NB4 (cell line): ENCODE results near the gene ARHGAP26.
"Not testable (repeated sequence)": the region's sequence is repeated elsewhere in the genome, so short reads cannot be mapped to it uniquely, and the experiment has no call there.

Experiments
- DNase-seq: peaks from one replicate; pipeline ENCODE4 v3.0.0; 2010; ENCODE audit warnings: low read depth
- H3K4me3 ChIP-seq: one replicate; pipeline ENCODE4 v1.5.1; 2011; ENCODE audit warnings: mild to moderate bottlenecking, low read depth, low read length, moderate library complexity
- MYC ChIP-seq: IDR thresholded peaks from 2 replicates; pipeline ENCODE4 v1.6.1; 2011; ENCODE audit warnings: low read depth, low read length
- POLR2A ChIP-seq: IDR thresholded peaks from 2 replicates; pipeline ENCODE4 v1.6.1; 2011; ENCODE audit warnings: mild to moderate bottlenecking; ENCODE audit not compliant: insufficient read length; ENCODE audit errors: extremely low read depth
- TF ChIP-seq, protein P1 (sequence below): IDR thresholded peaks from one replicate; pipeline ENCODE4 v1.5.1; 2012; ENCODE audit warnings: low read depth, low read length
- TF ChIP-seq, protein P2 (sequence below): IDR thresholded peaks from 2 replicates; pipeline ENCODE4 v1.6.1; 2011; ENCODE audit warnings: low read depth, low read length

The ARHGAP26 gene

DNA sequence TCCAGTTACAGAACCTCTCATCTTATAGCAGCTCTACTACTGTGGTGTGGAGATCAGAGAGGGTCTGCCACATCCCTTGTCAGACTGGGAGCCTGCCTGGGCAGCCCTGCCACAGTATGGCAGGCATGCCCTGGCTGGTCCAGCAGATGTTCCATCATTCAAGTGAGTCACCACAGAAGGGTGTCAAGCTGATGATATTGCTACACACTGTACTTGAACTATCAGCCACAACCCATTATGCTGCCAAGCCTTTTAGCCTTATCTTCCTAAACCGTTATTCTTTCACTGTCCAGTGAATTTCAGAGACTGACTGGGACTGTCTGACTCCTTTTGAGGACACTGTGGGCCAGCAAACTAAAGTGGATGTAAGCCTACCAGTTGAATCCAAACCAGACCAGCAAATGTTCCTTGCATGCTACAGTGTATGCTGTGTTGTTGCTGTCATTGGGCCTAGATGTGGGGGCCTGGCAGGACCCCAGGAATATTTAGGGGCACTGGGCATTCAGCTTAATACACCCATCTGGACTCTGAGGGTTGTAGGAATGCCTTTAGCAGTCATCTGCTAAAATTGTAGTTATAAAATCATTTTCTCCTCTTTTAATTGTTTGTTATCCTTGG, 430.7 kb downstream of the ARHGAP26 start:
- H3K4me3 ChIP-seq = no peak overlapping the region
- peak; percentile 30 for DNase-seq
- TF ChIP-seq MYC (no peak), POLR2A (no peak)
- TF ChIP-seq, protein P1, sequence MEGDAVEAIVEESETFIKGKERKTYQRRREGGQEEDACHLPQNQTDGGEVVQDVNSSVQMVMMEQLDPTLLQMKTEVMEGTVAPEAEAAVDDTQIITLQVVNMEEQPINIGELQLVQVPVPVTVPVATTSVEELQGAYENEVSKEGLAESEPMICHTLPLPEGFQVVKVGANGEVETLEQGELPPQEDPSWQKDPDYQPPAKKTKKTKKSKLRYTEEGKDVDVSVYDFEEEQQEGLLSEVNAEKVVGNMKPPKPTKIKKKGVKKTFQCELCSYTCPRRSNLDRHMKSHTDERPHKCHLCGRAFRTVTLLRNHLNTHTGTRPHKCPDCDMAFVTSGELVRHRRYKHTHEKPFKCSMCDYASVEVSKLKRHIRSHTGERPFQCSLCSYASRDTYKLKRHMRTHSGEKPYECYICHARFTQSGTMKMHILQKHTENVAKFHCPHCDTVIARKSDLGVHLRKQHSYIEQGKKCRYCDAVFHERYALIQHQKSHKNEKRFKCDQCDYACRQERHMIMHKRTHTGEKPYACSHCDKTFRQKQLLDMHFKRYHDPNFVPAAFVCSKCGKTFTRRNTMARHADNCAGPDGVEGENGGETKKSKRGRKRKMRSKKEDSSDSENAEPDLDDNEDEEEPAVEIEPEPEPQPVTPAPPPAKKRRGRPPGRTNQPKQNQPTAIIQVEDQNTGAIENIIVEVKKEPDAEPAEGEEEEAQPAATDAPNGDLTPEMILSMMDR = no peak
- TF ChIP-seq, protein P2, sequence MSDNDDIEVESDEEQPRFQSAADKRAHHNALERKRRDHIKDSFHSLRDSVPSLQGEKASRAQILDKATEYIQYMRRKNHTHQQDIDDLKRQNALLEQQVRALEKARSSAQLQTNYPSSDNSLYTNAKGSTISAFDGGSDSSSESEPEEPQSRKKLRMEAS = no peak

DNA sequence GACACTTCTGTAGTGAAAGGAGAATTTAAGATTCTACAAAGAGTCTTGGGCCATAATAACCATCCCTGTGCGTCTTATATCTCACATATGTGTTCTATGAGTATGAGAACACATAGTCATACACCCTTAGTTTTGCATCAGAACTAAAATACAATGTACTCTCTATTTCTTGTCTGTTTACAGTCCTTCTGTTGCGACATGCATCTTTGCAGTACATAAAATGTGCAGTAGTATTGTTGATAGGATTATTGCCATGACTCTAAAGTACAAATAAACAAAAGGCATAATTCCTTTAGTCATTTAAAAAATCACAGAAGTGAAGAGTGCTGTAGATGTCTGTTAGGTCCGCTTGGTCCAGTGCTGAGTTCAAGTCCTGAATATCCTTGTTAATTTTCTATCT, 431.4 kb downstream of the ARHGAP26 start:
- no peak for TF ChIP-seq MYC
- H3K4me3 ChIP-seq = no peak overlapping the region
- no peak for DNase-seq

DNA sequence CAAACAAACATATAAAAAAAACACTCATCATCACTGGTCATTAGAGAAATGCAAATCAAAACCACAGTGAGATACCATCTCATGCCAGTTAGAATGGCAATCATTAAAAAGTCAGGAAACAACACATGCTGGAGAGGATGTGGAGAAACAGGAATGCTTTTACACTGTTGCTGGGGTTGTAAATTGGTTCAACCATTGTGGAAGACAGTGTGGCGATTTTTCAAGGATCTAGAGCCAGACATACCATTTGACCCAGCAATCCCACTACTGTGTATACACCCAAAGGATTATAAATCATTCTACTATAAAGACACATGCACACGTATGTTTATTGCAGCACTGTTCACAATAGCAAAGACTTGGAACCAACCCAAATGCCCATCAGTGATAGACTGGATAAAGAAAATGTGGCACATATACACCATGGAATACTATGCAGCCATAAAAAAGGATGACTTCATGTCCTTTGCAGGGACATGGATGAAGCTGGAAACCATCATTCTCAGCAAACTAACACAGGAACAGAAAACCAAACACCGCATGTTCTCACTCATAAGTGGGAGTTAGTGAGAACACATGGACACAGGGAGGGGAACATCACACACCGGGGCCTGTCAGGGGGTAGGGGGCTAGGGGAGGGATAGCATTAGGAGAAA, 433.3 kb downstream of the ARHGAP26 start:
- not testable (repeated sequence) for H3K4me3 ChIP-seq, DNase-seq

DNA sequence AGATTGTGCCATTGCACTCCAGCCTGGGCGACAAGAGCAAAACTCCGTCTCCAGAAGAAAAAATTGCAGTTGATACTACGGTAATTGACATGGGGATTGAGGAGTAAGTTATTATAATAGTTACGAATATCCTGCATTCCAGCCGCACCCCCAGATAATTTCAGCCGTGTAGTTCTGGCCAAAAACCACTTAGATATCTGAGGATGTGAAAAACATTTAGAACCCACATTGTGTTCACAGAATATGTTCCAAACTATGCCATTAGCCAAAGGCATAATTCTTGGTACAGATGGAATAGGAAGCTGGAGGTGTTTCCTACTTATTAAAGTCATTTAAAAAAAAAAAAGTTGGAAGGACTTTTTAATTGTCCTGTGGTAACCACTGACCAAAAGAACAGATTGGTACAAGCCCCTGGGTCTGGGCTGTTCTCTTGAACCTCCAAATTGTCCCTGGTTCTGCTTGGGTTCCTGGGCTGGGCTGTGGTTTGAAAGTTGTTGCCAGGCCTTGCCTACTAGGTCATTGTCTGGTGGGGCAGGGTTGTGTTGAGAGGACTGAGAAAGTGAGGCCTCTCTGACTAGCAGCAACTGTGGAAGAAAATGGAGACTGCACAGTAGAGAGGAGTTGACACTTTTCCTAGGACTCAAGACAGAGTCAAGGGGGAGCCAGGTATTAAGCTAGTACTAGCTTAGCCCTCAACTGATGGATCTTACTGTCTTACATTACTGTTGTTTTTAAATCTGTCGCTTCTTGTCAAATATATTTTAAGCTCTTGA, 434.5 kb downstream of the ARHGAP26 start:
- no peak overlapping the region for H3K4me3 ChIP-seq
- DNase-seq = no peak
- TF ChIP-seq MYC (no peak), POLR2A (no peak)

DNA sequence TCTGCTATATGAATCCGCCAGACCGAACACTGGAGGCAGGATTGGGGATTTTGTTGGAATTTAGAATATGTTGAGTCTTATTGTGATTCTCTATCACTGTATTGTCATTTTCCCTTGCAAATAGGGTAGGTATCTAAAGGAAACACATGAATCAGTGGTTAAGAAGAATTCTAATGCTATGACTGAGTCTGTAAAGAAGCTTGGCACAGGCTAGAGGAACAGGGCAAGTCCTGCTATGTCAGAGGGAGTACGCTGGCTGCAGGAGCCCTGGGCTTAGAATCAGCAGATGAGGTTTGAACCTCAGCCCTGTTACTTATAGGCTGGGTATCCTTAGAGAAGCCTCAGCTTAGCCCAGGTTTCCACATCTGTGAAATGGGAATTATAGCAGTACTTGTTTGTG, 435.2 kb downstream of the ARHGAP26 start:
- DNase-seq = no peak
- no peak for TF ChIP-seq POLR2A
- TF ChIP-seq, protein P1 = no peak
- TF ChIP-seq, protein P2 = no peak
- TF ChIP-seq MYC = no peak
- H3K4me3 ChIP-seq = no peak overlapping the region

DNA sequence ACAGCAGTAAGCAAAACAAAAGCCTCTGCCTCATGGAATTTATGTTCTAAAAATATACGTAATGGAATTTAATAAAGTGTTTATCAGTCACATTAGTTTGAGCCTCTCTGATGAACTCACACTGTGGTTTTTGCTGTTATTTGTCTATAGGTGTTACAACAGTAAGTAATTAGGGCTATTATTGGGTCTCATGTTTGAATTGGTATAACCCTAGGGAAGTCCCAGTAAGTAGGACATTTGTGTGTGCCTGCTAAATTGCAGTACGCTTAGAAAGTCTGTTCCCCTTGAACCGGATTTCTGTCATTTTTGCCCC, 435.7 kb downstream of the ARHGAP26 start:
- TF ChIP-seq MYC (no peak), POLR2A (no peak)
- TF ChIP-seq, protein P2 = no peak
- TF ChIP-seq, protein P1 = no peak
- no peak overlapping the region for H3K4me3 ChIP-seq
- no peak for DNase-seq

DNA sequence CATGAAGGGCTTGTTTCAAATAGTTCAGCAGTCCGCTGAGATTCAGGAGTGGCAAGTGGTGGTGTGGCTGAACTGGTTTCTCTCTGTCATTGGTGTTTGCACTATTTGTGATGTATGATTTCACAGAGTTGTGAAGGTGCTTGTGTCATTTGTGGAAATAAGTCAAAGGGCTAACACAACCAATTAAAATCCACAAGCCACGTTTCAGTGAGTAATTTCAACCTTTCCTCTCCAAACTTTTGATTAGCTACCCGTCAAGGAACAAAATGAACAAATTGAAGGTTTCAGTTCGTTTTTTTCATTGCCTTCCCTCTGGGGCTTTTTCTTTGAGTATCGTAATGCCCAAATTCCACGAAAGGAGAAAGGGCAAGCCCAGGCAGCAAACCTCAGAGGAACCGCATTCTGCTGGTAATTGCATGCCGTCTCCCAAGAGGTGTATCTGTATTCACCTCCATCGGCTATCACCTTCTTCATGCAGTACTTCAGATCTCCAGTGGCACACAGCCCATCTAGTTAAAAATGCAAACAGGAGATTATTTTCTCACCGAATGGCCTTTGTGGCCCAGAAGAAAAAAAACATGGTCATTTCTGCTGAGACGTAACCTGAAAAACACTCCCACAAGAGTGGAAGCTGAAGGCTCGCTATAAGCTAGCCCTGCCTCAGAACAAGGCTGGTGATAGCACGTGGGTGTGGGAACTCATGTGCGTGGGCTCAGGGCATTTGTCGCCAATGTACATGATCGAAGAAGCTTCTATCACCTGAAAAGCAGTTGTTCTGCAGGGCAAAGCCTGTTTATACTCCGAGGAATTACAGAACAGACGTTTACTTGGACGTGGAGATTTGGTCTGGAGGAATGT, 436.2 kb downstream of the ARHGAP26 start:
- TF ChIP-seq POLR2A (no peak), MYC (no peak)
- TF ChIP-seq, protein P2 = no peak
- TF ChIP-seq, protein P1 = no peak

More for the DNA sequence above, 436.2 kb downstream of the ARHGAP26 start:
- H3K4me3 ChIP-seq = no peak overlapping the region
- no peak for DNase-seq
